Liver (tissue), 9 donors: ENCODE results near the gene ARAP1. TPM values are rescaled to one million over a fixed set of nuclear protein-coding genes. Genes with fewer than 3 reads are reported as not detected.

Experiments used
- DNase-seq: peaks from one replicate; pipeline ENCODE4 v3.0.0-alpha.2; 2017; ENCODE audit warnings: low spot score
- H3K27ac ChIP-seq, 2 donors: one replicate each; pipeline ENCODE4 v1.7.0; 2013; ENCODE audit warnings: inconsistent platforms in 2 of 2, low read length in 2 of 2, control low read depth in 1 of 2, low read depth in 1 of 2, mild to moderate bottlenecking in 1 of 2
- H3K27me3 ChIP-seq, 4 donors: one replicate each; pipeline versions ENCODE4 v1.6.1 to v1.7.0; 2013; ENCODE audit warnings: low read length in 3 of 4, inconsistent platforms in 1 of 4, mild to moderate bottlenecking in 1 of 4, moderate library complexity in 1 of 4; ENCODE audit not compliant: control insufficient read depth in 4 of 4, insufficient read depth in 4 of 4
- H3K36me3 ChIP-seq, 4 donors: one replicate each; pipeline versions ENCODE4 v1.6.1 to v1.7.0; 2013; ENCODE audit warnings: low read length in 3 of 4, mild to moderate bottlenecking in 3 of 4, low read depth in 1 of 4, moderate library complexity in 1 of 4; ENCODE audit not compliant: control insufficient read depth in 4 of 4, insufficient read depth in 3 of 4
- H3K4me1 ChIP-seq, 4 donors: one replicate each; pipeline versions ENCODE4 v1.6.1 to v1.7.0; 2013; ENCODE audit warnings: low read length in 3 of 4, mild to moderate bottlenecking in 3 of 4, moderate library complexity in 1 of 4; ENCODE audit not compliant: control insufficient read depth in 4 of 4, insufficient read depth in 4 of 4
- H3K4me3 ChIP-seq, 3 donors: one replicate each; pipeline versions ENCODE4 v1.6.1 to v1.7.0; 2013; ENCODE audit warnings: low read length in 3 of 3, control low read depth in 1 of 3, low read depth in 1 of 3, mild to moderate bottlenecking in 1 of 3
- H3K9ac ChIP-seq, 2 donors: one replicate each; pipeline ENCODE4 v1.7.0; 2013; ENCODE audit warnings: low read length in 2 of 2, mild to moderate bottlenecking in 2 of 2, moderate library complexity in 2 of 2, control low read depth in 1 of 2, low read depth in 1 of 2
- H3K9me3 ChIP-seq, 4 donors: one replicate each; pipeline versions ENCODE4 v1.6.1 to v1.7.0; 2013; ENCODE audit warnings: low read length in 3 of 4; ENCODE audit not compliant: control insufficient read depth in 4 of 4
- ATF3 ChIP-seq: IDR thresholded peaks from 2 replicates; pipeline ENCODE4 v1.6.1; 2016; ENCODE audit warnings: antibody characterized with exemption
- CTCF ChIP-seq: fragments of 150-350 bp; IDR thresholded peaks from 2 replicates; pipeline ENCODE4 v1.5.1; 2017; ENCODE audit warnings: improper control_type of control experiment, low read depth, low read length; ENCODE audit not compliant: missing input control
- EGR1 ChIP-seq, 2 donors: IDR thresholded peaks; 2 replicates each; pipeline ENCODE4 v1.6.1; 2016 to 2018; ENCODE audit warnings: antibody characterized with exemption in 2 of 2, low read depth in 2 of 2
- FOXA1 ChIP-seq: IDR thresholded peaks from 2 replicates; pipeline ENCODE4 v1.6.1; 2016; ENCODE audit warnings: antibody characterized with exemption
- FOXA2 ChIP-seq: IDR thresholded peaks from 2 replicates; pipeline ENCODE4 v1.6.1; 2016; ENCODE audit warnings: antibody characterized with exemption
- GABPA ChIP-seq, 2 donors: IDR thresholded peaks in 1 of 2; conservative IDR thresholded peaks in 1 of 2; 2 replicates each; pipeline ENCODE4 v1.6.1; 2016; ENCODE audit warnings: antibody characterized with exemption in 2 of 2, mild to moderate bottlenecking in 1 of 2, moderate library complexity in 1 of 2
- HNF4A ChIP-seq, 2 donors: conservative IDR thresholded peaks; 2 replicates each; pipeline ENCODE4 v1.6.1; 2016; ENCODE audit warnings: antibody characterized with exemption in 2 of 2, mild to moderate bottlenecking in 2 of 2
- HNF4G ChIP-seq: IDR thresholded peaks from 2 replicates; pipeline ENCODE4 v1.6.1; 2016; ENCODE audit warnings: antibody characterized with exemption
- JUND ChIP-seq, 2 donors: IDR thresholded peaks; 2 replicates each; pipeline ENCODE4 v1.6.1; 2016; ENCODE audit warnings: antibody characterized with exemption in 2 of 2
- MAX ChIP-seq: IDR thresholded peaks from 2 replicates; pipeline ENCODE4 v1.6.1; 2016; ENCODE audit warnings: antibody characterized with exemption
- NR2F2 ChIP-seq: IDR thresholded peaks from 2 replicates; pipeline ENCODE4 v1.6.1; 2016; ENCODE audit warnings: antibody characterized with exemption
- RAD21 ChIP-seq, 2 donors: IDR thresholded peaks; 2 replicates each; pipeline ENCODE4 v1.6.1; 2016; ENCODE audit warnings: antibody characterized with exemption in 2 of 2, mild to moderate bottlenecking in 2 of 2
- RXRA ChIP-seq, 2 donors: IDR thresholded peaks; 2 replicates each; pipeline ENCODE4 v1.6.1; 2017 to 2018; ENCODE audit warnings: antibody characterized with exemption in 2 of 2, mild to moderate bottlenecking in 1 of 2
- SP1 ChIP-seq: IDR thresholded peaks from 2 replicates; pipeline ENCODE4 v1.6.1; 2018; ENCODE audit warnings: antibody characterized with exemption, mild to moderate bottlenecking
- TAF1 ChIP-seq: conservative IDR thresholded peaks from 2 replicates; pipeline ENCODE4 v1.6.1; 2016; ENCODE audit warnings: antibody characterized with exemption, mild to moderate bottlenecking
- YY1 ChIP-seq: IDR thresholded peaks from 2 replicates; pipeline ENCODE4 v1.6.1; 2016; ENCODE audit warnings: antibody characterized with exemption, mild to moderate bottlenecking
- ZBTB33 ChIP-seq: IDR thresholded peaks from 2 replicates; pipeline ENCODE4 v1.6.1; 2016; ENCODE audit warnings: antibody characterized with exemption
- WGBS: extraction: QIAGEN DNeasy Blood & Tissue Kit; methylation state at CpG from one replicate; pipeline ENCODE4 v1.1.7; 2013; 5-methylcytosine and 5-hydroxymethylcytosine counted together
- polyA plus RNA-seq, 2 donors: library from polyadenylated mRNA; stranded (reverse) in 1 of 2; unstranded in 1 of 2; fragments of 200-250 nt in 1 of 2; fragments of >200 nt in 1 of 2; fragmentation: Nextera tagmentation in 1 of 2; extraction: Ambion mirVana in 1 of 2; gene quantifications; one replicate each; pipeline versions ENCODE4 v1.2.1 to v1.2.3, GENCODE V29; 2013 to 2015
- total RNA-seq, 2 donors: library from RNA; depleted of rRNA; stranded (reverse); fragments of >200 nt; gene quantifications; one replicate each; pipeline ENCODE4 v1.2.3, GENCODE V29; 2014
- donor health status: healthy.
- donor health status: healthy.
- donor health status: healthy.
- donor health status: healthy.
- donor health status: healthy.

The ARAP1 gene
- total and polyA plus RNA-seq, 4 donors: 14.4 to 77.8 (median 43.5) TPM

GRCh38 chr11:72682238-72682857 is 69.9 kb downstream of the ARAP1 start:
- no peak overlapping the region for H3K9ac ChIP-seq

GRCh38 chr11:72681226-72682153 is 70.7 kb downstream of the ARAP1 start:
- WGBS: 40% methylated on average over 17 of the region's 17 CpGs
- DNase-seq: no peak
- H3K36me3 ChIP-seq: peaks cover 0 to 18% (median under 1%) of the 10 kb centered on the region in 4 donors

More at GRCh38 chr11:72682238-72682857, 69.9 kb downstream of the ARAP1 start:
- WGBS: 60% methylated on average over 5 of the region's 5 CpGs
- Histone ChIP-seq H3K27me3 (peaks cover 0 to 4% (median 0%) of the 10 kb centered on the region in 4 donors), H3K4me3 (no peak overlapping the region), H3K36me3 (peaks cover 0 to 26% (median 5%) of the 10 kb centered on the region in 4 donors), H3K4me1 (peaks cover 0 to 6% (median 1%) of the 10 kb centered on the region in 4 donors), H3K9me3 (no peaks in the 10 kb centered on the region), H3K27ac (no peak overlapping the region)
- no peak for DNase-seq
- TF ChIP-seq TAF1 (no peak), FOXA1 (no peak), RXRA (IDR thresholded peaks at IDR 0.05) (no peak), RAD21 (IDR thresholded peaks at IDR 0.05) (no peak), MAX (no peak), YY1 (no peak), FOXA2 (no peak), CTCF (no peak), JUND (IDR thresholded peaks at IDR 0.05) (no peak), ATF3 (no peak), SP1 (no peak), HNF4G (no peak), ZBTB33 (no peak)

More at GRCh38 chr11:72681226-72682153, 70.7 kb downstream of the ARAP1 start:
- Histone ChIP-seq H3K4me1 (peaks cover 0 to 6% (median 1%) of the 10 kb centered on the region in 4 donors), H3K9ac (no peak overlapping the region), H3K27ac (no peak overlapping the region), H3K27me3 (peaks cover 0 to 4% (median 0%) of the 10 kb centered on the region in 4 donors), H3K9me3 (no peaks in the 10 kb centered on the region), H3K4me3 (no peak overlapping the region)
- TF ChIP-seq FOXA2 (no peak), JUND (IDR thresholded peaks at IDR 0.05) (no peak), ATF3 (no peak), EGR1 (IDR thresholded peaks at IDR 0.05; ENCODE audit: low read depth in 2 of 2) (no peak), TAF1 (no peak), YY1 (no peak), SP1 (no peak), HNF4A (conservative IDR thresholded peaks at IDR 0.05) (no peak), GABPA (IDR thresholded peaks at IDR 0.05 in 1 of 2, conservative IDR thresholded peaks at IDR 0.05 in 1 of 2) (no peak), NR2F2 (no peak), ZBTB33 (no peak)
